Upper lobe of left lung (tissue), 4 donors: ENCODE measurements around the gene DFFB.

Source experiments
- CTCF ChIP-seq, 6 experiments: fragments of 450-650 bp in 4 of 6; fragments of 200-600 bp in 2 of 6; sonication (generic) in 2 of 6; IDR thresholded peaks; one replicate each; pipeline ENCODE4 v1.5.1; 2016 to 2019; ENCODE audit warnings: antibody characterized with exemption in 6 of 6
- EP300 ChIP-seq, 4 donors: sonication (generic); formaldehyde crosslinking; IDR thresholded peaks; one replicate each; pipeline ENCODE4 v1.5.1; 2017; ENCODE audit warnings: antibody characterized with exemption in 4 of 4, control low read depth in 2 of 4
- POLR2A ChIP-seq, 4 donors: fragments of 450-650 bp; IDR thresholded peaks; one replicate each; pipeline ENCODE4 v1.5.1; 2016 to 2017; ENCODE audit warnings: antibody characterized with exemption in 4 of 4, mild to moderate bottlenecking in 2 of 4
- POLR2AphosphoS5 ChIP-seq, 2 donors: sonication (generic); formaldehyde crosslinking; IDR thresholded peaks; one replicate each; pipeline ENCODE4 v1.5.1; 2017; ENCODE audit warnings: antibody characterized with exemption in 2 of 2

GRCh38 chr1:3846541-3846940 is 10.7 kb upstream of the DFFB start:
- no peak for TF ChIP-seq POLR2A (IDR thresholded peaks at IDR 0.05)
- no peak for TF ChIP-seq CTCF (IDR thresholded peaks at IDR 0.05)
- no peak for TF ChIP-seq POLR2AphosphoS5 (IDR thresholded peaks at IDR 0.05)
- no peak for TF ChIP-seq EP300 (IDR thresholded peaks at IDR 0.05)
